Heart right ventricle (tissue), 16 donors: ENCODE data around the gene DPYSL3. TPM values are rescaled to one million over a fixed set of nuclear protein-coding genes. Genes with fewer than 3 reads are reported as not detected.
"Not testable (repeated sequence)": the region's sequence is repeated elsewhere in the genome, so short reads cannot be mapped to it uniquely, and the experiment has no call there.

Source experiments
- ATAC-seq, 8 donors: fragments of 200-7000 bp; cut with Tn5 transposase; one replicate each; pipeline ENCODE4 v1.9.1; 2020; ENCODE audit warnings: mild to moderate bottlenecking in 8 of 8, moderate library complexity in 8 of 8, moderate number of reproducible peaks in 1 of 8
- DNase-seq, 2 donors: peaks; one replicate each; pipeline ENCODE4 v3.0.0-alpha.2; 2020
- H3K27ac ChIP-seq, 10 donors: fragments of 200-600 bp; sonication (generic) in 2 of 10; one replicate each; pipeline versions ENCODE4 v1.5.0 to v1.8.0; 2020 to 2022; ENCODE audit warnings: mild to moderate bottlenecking in 3 of 10
- H3K27me3 ChIP-seq, 7 donors: fragments of 200-600 bp; one replicate each; pipeline ENCODE4 v1.8.0; 2021 to 2022; ENCODE audit warnings: mild to moderate bottlenecking in 2 of 7
- H3K36me3 ChIP-seq, 9 donors: fragments of 200-600 bp; sonication (generic) in 1 of 9; one replicate each; pipeline versions ENCODE4 v1.5.0 to v1.8.0; 2020 to 2022; ENCODE audit warnings: mild to moderate bottlenecking in 2 of 9
- H3K4me1 ChIP-seq, 9 donors: fragments of 200-600 bp; sonication (generic) in 1 of 9; one replicate each; pipeline versions ENCODE4 v1.5.0 to v1.8.0; 2020 to 2022; ENCODE audit warnings: mild to moderate bottlenecking in 4 of 9
- H3K4me3 ChIP-seq, 10 donors: fragments of 200-600 bp; sonication (generic) in 2 of 10; one replicate each; pipeline versions ENCODE4 v1.5.0 to v1.8.0; 2020 to 2022; ENCODE audit warnings: mild to moderate bottlenecking in 7 of 10, moderate library complexity in 2 of 10
- H3K9me3 ChIP-seq, 11 donors: fragments of 200-600 bp in 10 of 11; sonication (generic) in 2 of 11; one replicate each; pipeline versions ENCODE4 v1.5.0 to v1.8.0; 2013 to 2022; ENCODE audit warnings: mild to moderate bottlenecking in 2 of 11, control low read depth in 1 of 11, moderate library complexity in 1 of 11
- CTCF ChIP-seq, 9 donors: fragments of 200-600 bp; sonication (generic) in 2 of 9; IDR thresholded peaks; one replicate each; pipeline versions ENCODE4 v1.5.0 to v1.8.0; 2021 to 2022; ENCODE audit warnings: antibody characterized with exemption in 9 of 9, mild to moderate bottlenecking in 5 of 9, moderate library complexity in 1 of 9
- WGBS, 2 donors: extraction: QIAGEN DNeasy Blood & Tissue Kit; methylation state at CpG; one replicate each; pipeline ENCODE4 v1.1.7; 2013; ENCODE audit warnings: inconsistent platforms in 1 of 2; 5-methylcytosine and 5-hydroxymethylcytosine counted together
- intact Hi-C, 10 donors: fragments of 100-400 bp; cut with DNase I; formaldehyde crosslinking; loops; one replicate each; pipeline versions ENCODE4 v1.11.1 to v1.14.2; 2022
- polyA plus RNA-seq, 2 donors: library from polyadenylated mRNA; stranded (reverse); fragments of 200-250 nt; gene quantifications; one replicate each; pipeline ENCODE4 v1.2.3, GENCODE V29; 2013
- total RNA-seq, 10 donors: library from RNA; stranded (reverse); fragmentation: NEBNext Ultra II Directional in 3 of 10; extraction: Animal tissue kit (Norgen Biotek cat#: 25700) in 3 of 10; gene quantifications; one replicate each; pipeline versions ENCODE4 v1.2.1 to v1.2.4, GENCODE V29; 2021 to 2023
- donor health status: Arrhythmogenic right ventricular cardiomyopathy.
- donor health status: ischemic (EF 13 %, LVEDD 7.1; RV severe dilation, severe dysfunction).
- donor health status: healthy with polysubstance abuse.
- donor health status: DM: no; HTN: yes; CAD: no.
- donor health status: DM: no; HTN: no; CAD: no.
- donor health status: ischemic (EF 25% LVEDD 6.9; RV normal size, moderate dysfunction).
- donor health status: ischemic (EF 25% LVEDD 5.7; RV mildly dilated, moderate dysfunction).
- donor health status: healthy.
- donor health status: DM: yes; HTN: yes; CAD: no.
- donor health status: Ischemic cardiomyopathy.
- donor health status: ischemic (EF 35%, LVEDD 5.7; RV mildly dilated, moderate dysfunction).
- donor health status: nonischemic (EF 11% LVEDD 7.7; RV severe dilation, severe dysfunction).
- donor health status: DM: yes; HTN: yes; CAD: no.
- donor health status: PGD.
- donor health status: ischemic (EF 29% LVEDD 5.4; RV normal size, mild dysfunction).
- donor health status: nonischemic (EF 23%, LVEDD 6.1; RV moderate dilation, normal function).

DPYSL3 gene
- total and polyA plus RNA-seq, 12 donors: 15.2 to 27.4 (median 20.3) TPM

GRCh38 chr5:147555176-147555575, 45.3 kb upstream of the DPYSL3 start:
- Histone ChIP-seq H3K27ac (peak overlapping the region in 8 of 10 donors; percentile 22 to 81 (median 68)), H3K36me3 (no peaks in the 10 kb centered on the region), H3K9me3 (peaks cover 0 to 2% (median 0%) of the 10 kb centered on the region in 11 donors), H3K4me3 (peak overlapping the region in 2 of 10 donors; percentile 1 to 20), H3K4me1 (peaks cover 0 to 54% (median 23%) of the 10 kb centered on the region in 9 donors), H3K27me3 (no peaks in the 10 kb centered on the region)
- no peak for ATAC-seq
- intact Hi-C loops: loop anchor here in 8 of 10 donors (5.0 to 10.0 kb wide), 8 partner anchors 43 to 333 kb away; partner anchors contain the start of gene DPYSL3 (in 1 of the 8)
- TF ChIP-seq CTCF (IDR thresholded peaks at IDR 0.05): no peak
- DNase-seq: no peak
- 82 to 87% methylated on average over 7 of the region's 7 CpGs for WGBS, 2 donors

- H3K27me3 ChIP-seq: no peaks in the 10 kb centered on the region
- no peaks in the 10 kb centered on the region for H3K36me3 ChIP-seq
- TF ChIP-seq CTCF (IDR thresholded peaks at IDR 0.05): no peak
- H3K4me1 ChIP-seq: peaks cover 0 to 54% (median 23%) of the 10 kb centered on the region in 9 donors
- peak; percentile 46 to 78 (median 74) for ATAC-seq
- H3K4me3 ChIP-seq: peak overlapping the region in 5 of 10 donors; percentile 5 to 31 (median 20)
- peaks cover 0 to 9% (median 0%) of the 10 kb centered on the region in 11 donors for H3K9me3 ChIP-seq
- intact Hi-C loops: loop anchor here in 3 of 10 donors (5.0 to 10.0 kb wide), 3 partner anchors 42 to 50 kb away; partner anchors contain the start of gene DPYSL3 (in 1 of the 3)
- WGBS, 2 donors: 32 to 35% methylated on average over 7 of the region's 7 CpGs
- peak overlapping the region; percentile 22 to 81 (median 62) for H3K27ac ChIP-seq
- DNase-seq: peak in 1 of 2 donors; percentile 13
These were observed 44.5 kb upstream of the DPYSL3 start for GRCh38 chr5:147554261-147554817.

GRCh38 chr5:147553817-147554216, 43.9 kb upstream of the DPYSL3 start:
- not testable (repeated sequence) for H3K27me3 ChIP-seq, H3K9me3 ChIP-seq, H3K36me3 ChIP-seq
- intact Hi-C loops: loop anchor here in 3 of 10 donors (5.0 to 10.0 kb wide), 3 partner anchors 42 to 49 kb away; partner anchors contain the start of gene DPYSL3 (in 1 of the 3)
- DNase-seq (peak in 1 of 2 donors; percentile 29), ATAC-seq (peak in 5 of 8 donors; percentile 16 to 28 (median 20))
- Histone ChIP-seq H3K4me3 (peak overlapping the region in 5 of 10 donors; percentile 5 to 31 (median 20)), H3K27ac (peak overlapping the region; percentile 9 to 81 (median 62)), H3K4me1 (peaks cover 0 to 50% (median 23%) of the 10 kb centered on the region in 9 donors)
- 65 to 75% methylated on average over 5 of the region's 5 CpGs for WGBS, 2 donors

GRCh38 chr5:147552897-147553296, 43.0 kb upstream of the DPYSL3 start:
- ATAC-seq (no peak), DNase-seq (no peak)
- Histone ChIP-seq H3K4me1 (peaks cover 0 to 45% (median 22%) of the 10 kb centered on the region in 9 donors), H3K27me3 (no peaks in the 10 kb centered on the region), H3K4me3 (no peak overlapping the region), H3K36me3 (no peaks in the 10 kb centered on the region), H3K9me3 (peaks cover 0 to 9% (median 0%) of the 10 kb centered on the region in 11 donors), H3K27ac (peak overlapping the region in 4 of 10 donors; percentile 3 to 81 (median 48))
- intact Hi-C loops: loop anchor here in 3 of 10 donors (5.0 to 10.0 kb wide), 3 partner anchors 41 to 48 kb away; partner anchors contain the start of gene DPYSL3 (in 1 of the 3)
- 84 to 87% methylated on average over 4 of the region's 4 CpGs for WGBS, 2 donors
- no peak for TF ChIP-seq CTCF (IDR thresholded peaks at IDR 0.05)
